ENCODE results near the gene ACTA2.

The ACTA2 gene

GRCh38 chr10:88980247-88980646 is 27.7 kb upstream of the ACTA2 start:
- no peak for DNase-seq

GRCh38 chr10:88979603-88980002 is 27.0 kb upstream of the ACTA2 start:
- DNase-seq, result no peak

- no peak for DNase-seq
Measured at GRCh38 chr10:88979153-88979562, 26.6 kb upstream of the ACTA2 start.

- DNase-seq, result no peak
Measured at GRCh38 chr10:88978463-88978862, 25.9 kb upstream of the ACTA2 start.

- DNase-seq, result no peak
Measured at GRCh38 chr10:88975377-88975720, 22.8 kb upstream of the ACTA2 start.

- DNase-seq, result no peak
Measured at GRCh38 chr10:88974446-88975376, 22.1 kb upstream of the ACTA2 start.

- DNase-seq, result no peak
Measured at GRCh38 chr10:88974012-88974411, 21.4 kb upstream of the ACTA2 start.

GRCh38 chr10:88971221-88972061 is 18.9 kb upstream of the ACTA2 start:
- DNase-seq, result no peak

- no peak for DNase-seq
Measured at GRCh38 chr10:88968391-88968790, 15.8 kb upstream of the ACTA2 start.

- DNase-seq, result no peak
Measured at GRCh38 chr10:88966797-88967196, 14.2 kb upstream of the ACTA2 start.

- DNase-seq, result no peak
Measured at GRCh38 chr10:88964869-88965415, 12.4 kb upstream of the ACTA2 start.

- no peak for DNase-seq
Measured at GRCh38 chr10:88964360-88964759, 11.8 kb upstream of the ACTA2 start.

- no peak for DNase-seq
Measured at GRCh38 chr10:88963318-88963717, 10.7 kb upstream of the ACTA2 start.

GRCh38 chr10:88962336-88962735 is 9.8 kb upstream of the ACTA2 start:
- no peak for DNase-seq

GRCh38 chr10:88961266-88961665 is 8.7 kb upstream of the ACTA2 start:
- DNase-seq, result no peak

- DNase-seq, result no peak
Measured at GRCh38 chr10:88960802-88961201, 8.2 kb upstream of the ACTA2 start.

GRCh38 chr10:88958721-88959120 is 6.1 kb upstream of the ACTA2 start:
- DNase-seq, result no peak

- no peak for DNase-seq
Measured at GRCh38 chr10:88957381-88957780, 4.8 kb upstream of the ACTA2 start.

GRCh38 chr10:88954458-88955083 is 2.0 kb upstream of the ACTA2 start:
- DNase-seq, result no peak

- DNase-seq, result no peak
Measured at GRCh38 chr10:88953662-88954061, 1.1 kb upstream of the ACTA2 start.

GRCh38 chr10:88949912-88950837 is 2.4 kb downstream of the ACTA2 start:
- no peak for DNase-seq

- no peak for DNase-seq
Measured at GRCh38 chr10:88949051-88949450, 3.5 kb downstream of the ACTA2 start.

Measured in NCI-H2029 treated with DMSO at 0.1 percent for 48 hours (cell line).